HG03066 (cell line): Measurements from ENCODE around the gene CLDND2.
"Not testable (repeated sequence)": the region's sequence is repeated elsewhere in the genome, so short reads cannot be mapped to it uniquely, and the experiment has no call there.

ENCODE experiments used
- ATAC-seq: cut with Tn5 transposase; IDR thresholded peaks from one replicate; pipeline ENCODE4 v1.9.1; 2021; ENCODE audit warnings: low read depth; ENCODE audit not compliant: unreplicated experiment

CLDND2 gene, protein sequence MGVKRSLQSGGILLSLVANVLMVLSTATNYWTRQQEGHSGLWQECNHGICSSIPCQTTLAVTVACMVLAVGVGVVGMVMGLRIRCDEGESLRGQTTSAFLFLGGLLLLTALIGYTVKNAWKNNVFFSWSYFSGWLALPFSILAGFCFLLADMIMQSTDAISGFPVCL

DNA sequence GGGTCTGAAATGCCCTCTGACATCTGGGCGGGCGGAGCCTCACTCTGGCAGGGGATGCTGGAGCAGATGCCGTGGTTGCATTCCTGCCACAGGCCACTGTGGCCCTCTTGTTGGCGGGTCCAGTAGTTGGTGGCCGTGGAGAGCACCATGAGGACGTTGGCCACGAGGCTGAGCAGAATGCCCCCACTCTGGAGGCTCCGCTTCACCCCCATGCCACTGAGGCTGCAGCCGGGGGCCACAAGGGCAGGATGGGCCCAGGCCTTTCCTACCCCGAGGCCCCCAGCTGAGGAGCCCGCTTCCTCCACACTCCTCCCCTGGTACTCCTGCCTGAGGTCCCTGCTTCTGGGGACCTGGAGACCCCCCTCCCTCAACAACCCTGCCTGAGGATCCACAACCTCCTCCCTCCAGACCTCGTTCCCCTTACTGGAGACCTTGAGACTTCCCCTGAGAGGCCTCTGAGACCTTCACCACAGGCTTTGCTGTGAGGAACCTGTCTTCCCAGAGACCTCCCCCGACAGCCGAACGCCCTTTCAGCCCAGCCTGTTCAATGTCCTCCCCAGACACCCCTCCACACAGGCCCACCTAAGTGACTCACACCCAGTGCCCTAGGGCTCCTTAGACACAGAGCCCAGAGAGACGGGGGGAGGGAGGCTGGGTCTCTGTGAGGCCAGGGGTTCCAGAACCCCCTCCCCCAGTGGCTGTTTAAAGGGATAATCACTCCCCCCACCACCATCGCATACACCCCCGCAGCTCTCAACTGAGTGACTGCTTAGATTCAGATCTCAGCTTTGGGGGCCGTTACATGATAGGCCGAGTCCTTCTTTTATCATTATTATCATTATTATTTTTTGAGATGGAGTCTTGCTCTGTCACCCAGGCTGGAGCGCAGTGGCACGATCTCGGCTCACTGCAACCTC lies at the start of gene CLDND2:
TSS of gene CLDND2 (minus strand) at position 638 of the 917 bp plus-strand sequence. CDS start at position 212, 426 bp downstream.
- ATAC-seq = no peak

DNA sequence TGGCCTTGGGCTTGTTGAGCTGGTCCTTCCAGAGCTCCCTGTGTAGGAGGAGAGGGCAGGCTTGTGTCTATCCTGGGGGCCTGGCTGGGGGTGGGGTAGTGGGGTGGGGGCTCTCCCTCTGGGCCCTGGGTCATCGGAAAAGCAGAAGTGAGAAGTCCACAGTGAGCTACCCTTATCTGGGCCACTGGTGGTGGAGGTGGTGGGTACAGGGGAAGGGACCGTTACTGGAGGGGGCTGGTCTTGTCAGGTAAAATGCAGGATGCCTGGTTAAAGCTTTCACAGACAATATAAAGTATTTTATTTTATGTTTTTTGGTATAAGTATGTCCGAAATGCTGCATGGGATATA lies 49.0 kb upstream of the CLDND2 start:
- no peak for ATAC-seq

DNA sequence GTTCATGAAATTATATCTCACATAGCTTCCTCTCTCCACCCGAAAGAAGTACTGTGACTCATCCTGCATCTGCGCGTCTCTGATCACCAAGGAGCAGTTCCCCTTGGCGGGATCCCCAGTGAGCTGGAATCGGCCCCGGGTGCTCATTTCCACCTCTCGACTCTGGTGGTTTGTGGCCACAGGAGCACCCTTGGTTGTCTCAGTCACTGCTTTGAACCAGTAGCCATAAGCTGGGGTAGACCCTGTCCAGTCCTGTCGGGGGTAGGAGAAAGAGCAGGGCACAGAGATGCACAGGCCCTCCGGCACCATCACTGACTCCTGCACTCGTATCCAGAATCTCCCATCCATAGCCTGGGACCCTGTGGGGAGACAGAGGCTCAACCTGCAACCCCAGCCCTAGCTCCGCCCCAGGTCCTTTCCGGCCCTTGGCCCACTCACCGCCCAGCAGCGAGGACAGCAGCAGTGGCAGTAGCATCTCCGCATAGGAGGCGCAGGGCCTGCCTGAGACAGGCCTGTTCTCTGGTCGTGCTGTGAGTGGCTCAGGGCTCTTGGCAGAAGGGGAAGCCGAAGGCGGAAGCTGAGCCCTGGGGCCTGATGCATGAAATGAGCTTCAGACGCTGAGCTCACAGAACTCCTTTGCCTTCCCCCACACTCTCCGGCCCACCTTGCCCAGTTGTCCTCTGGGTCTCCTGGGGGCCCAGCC lies 48.5 kb upstream of the CLDND2 start, which contains the start of gene SIGLEC10:
TSS of gene SIGLEC10 (minus strand) at position 536 of the 703 bp plus-strand sequence. CDS start at position 475, 61 bp downstream.
- no peak for ATAC-seq

DNA sequence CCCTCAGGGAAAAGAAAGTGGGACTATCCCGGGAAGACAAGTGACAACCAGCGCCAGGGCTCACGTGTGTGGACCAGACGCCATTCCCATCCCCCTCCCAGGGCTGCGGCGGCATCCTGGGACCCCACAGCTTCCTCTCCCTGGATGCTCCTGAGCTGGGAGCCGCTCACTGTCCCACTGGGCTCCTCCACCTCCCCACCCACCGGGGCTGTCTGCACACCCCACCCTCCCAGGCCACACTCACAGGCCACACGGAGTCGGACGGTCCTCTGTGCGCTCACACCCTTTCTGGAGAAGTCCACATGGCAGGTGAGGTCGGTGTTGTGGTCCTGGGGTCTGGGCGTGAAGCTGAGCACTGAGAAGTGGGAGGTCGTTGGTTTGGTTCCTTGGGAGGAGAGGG lies 47.6 kb upstream of the CLDND2 start:
- ATAC-seq = not testable (repeated sequence)

DNA sequence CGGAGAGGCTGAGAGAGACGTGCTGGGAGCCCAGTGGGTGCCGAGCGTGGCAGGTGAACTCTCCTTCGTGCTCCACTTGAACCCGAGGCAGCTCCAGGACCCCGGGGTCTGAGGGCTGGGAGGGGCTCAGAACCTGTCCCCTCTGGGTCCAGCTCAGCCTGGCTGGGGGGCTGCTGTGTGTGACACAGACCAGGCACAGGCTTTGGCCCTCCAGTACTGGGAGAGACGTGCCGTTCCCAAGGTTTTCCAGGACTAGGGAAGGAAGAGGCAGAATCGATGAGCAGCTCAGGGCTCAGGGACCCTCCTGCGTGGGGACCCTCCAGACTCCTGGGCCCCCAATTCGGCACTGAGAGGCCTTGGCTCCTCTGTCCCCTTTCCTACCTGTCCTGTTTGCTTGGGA lies 46.4 kb upstream of the CLDND2 start:
- no peak for ATAC-seq

DNA sequence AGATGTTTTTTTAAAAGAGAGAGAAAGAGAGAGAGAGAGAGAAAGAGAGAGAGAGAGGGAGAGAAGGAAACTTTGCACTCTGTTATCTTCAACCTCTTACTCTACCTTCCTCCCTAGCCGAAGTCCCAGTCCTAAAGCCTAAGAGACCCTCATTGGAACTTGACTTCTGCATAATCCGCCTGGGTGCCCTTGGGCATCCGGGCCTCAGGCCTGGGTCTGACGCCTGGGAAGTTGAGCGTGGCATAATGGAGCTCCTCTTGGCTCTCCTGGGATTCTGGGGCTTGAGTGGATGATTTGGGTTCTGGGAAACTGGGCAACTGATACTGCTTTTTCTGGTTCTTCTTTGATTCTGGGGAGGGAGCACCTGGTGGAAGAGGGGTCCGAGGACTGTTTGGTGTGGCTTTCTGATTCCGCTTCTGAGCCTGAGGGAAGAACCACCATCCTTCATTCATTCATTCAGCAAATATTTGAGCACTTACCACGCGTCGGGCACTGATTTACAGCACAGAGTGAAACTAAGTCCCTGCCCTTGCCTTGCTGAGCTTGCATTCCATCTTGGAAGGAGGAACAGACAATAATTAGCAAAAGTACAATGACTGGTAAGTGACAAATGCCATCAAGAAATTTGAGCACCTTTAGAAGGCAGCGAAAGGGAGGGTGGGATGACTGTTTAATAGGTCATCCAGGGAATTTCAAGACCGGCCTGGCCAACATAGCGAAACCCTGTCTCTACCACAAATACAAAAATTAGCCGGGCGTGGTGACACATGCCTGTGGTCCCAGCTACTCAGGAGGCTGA lies 42.3 kb upstream of the CLDND2 start:
- ATAC-seq = no peak

DNA sequence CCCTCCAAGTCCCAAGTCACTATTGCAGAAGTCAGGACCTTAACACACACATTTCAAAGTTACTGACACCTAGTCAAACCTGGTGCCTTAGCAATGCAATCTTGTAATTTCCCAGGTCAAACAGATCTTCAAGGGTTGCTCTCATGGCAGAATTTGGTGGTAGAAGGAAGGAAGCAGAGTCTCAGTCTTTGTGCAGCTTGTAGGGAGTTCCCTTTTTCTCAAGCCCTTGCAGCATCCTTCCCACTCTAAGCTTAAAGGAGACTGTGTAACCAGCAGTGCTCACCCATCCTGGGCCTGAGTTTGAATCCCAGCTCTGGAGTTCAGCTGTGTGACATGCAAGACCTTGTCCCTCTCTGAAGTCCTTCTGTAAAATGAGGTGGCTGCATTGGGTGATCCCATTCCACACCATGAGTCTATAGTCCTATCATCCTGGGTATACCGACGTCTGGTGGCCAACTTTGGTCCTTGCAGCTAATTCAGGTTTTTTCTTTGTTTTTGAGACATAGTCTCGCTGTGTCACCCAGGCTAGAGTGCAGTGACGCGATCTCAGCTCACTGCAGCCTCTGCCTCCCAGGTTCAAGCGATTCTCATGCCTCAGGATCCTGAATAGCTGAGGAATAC lies 38.8 kb upstream of the CLDND2 start:
- ATAC-seq = no peak

DNA sequence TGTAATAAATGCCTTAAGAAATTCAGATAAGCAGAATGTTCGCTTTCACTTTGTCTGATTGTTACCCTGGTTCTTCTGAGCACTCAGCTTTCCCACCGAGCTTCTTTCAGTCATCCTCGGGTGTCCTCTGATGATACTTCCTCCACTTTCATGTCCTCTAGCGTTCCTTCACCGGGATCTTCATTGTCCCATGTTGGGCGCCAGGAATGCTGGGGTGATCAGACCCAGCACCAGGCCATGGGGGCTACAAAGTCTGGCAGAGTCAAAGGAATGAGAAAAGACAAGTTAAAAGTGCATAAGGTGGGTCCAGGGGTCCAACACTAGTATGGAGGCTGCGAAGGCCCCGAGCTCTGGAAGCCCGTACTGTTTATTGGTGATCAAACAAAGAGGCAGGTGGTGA lies 33.3 kb upstream of the CLDND2 start:
- ATAC-seq = no peak

DNA sequence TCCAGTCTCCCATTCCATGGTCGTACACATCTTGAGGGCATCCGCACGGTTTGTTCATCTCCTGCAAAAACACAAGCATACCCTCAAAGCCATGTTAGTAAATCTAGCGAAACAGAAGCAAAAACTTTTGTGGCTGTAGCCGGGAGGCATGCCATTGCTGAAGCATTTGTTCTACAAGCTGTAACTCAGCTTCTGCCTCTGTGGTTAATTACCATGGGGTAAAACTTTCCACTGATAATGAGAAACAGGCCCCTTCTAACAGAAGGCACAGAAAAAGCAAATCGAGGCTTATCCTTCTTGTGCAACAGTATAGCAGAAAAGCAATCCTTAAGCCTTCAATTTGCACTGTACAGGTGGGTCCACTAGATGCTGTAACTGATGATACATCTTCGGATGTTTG lies 31.1 kb upstream of the CLDND2 start:
- ATAC-seq = not testable (repeated sequence)

DNA sequence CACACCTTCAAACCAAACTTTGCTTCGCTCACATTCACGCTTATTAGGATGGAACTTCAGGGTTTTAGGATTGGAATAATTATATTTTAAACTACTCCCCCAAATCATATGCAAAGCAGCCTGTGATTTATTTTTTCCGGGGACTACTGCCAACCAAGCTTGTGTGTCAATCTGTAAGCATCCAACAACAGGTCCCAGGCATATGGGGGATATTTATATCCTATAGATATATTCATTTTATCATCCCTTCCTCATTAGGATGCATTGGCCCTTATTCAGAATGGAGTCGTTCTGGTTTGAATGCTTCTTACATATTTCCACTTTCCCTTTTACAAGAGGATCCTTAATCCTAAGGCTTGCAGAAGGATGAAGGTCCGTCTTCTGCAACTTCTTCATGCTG lies 30.4 kb upstream of the CLDND2 start:
- no peak for ATAC-seq

DNA sequence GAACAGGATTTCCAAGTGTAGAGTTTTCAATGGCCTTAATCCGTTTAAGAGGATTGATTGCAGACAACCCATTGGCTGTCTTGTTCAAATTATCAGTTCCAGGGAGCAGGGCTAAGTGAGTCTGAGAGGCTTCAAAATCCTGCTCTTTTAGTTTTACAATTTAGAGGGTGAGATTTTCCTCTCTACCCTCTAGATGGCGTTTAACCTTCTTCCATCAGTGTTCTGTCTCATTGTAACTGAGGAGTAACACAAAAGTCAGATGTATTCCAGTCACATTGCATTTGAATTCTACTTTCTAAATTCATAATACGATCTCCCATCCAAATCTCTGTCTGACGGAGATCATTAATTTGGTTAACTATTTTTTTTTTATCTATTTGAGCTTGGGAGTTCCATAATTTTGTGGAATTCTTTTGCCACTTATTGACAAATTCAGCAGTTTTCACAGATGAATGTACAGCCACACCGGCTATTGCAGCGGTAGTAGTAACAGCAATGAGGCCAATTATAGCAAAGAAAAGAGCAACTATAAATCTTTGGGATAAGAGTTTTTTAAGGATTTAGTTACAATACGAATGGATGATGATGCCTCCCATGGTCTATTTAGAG lies 29.4 kb upstream of the CLDND2 start:
- no peak for ATAC-seq

DNA sequence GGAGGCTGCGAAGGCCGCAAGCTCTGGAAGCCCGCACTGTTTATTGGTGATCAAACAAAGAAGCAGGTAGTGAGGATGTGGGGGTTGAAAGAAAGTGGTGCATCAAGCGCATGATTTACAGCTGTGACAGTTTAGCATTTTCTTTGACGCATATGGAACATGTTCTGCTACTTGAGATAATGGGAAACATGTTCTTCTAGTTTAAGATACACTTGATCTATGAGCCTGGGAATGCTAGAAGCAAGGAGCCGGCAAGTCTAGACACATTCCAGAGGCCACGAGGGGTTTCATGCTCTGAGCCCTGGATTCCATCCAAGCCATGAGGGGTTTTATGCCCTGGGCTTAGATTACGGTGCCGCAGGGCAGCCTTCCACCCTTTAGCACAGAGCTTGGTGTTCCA lies 28.6 kb upstream of the CLDND2 start:
- ATAC-seq = not testable (repeated sequence)

DNA sequence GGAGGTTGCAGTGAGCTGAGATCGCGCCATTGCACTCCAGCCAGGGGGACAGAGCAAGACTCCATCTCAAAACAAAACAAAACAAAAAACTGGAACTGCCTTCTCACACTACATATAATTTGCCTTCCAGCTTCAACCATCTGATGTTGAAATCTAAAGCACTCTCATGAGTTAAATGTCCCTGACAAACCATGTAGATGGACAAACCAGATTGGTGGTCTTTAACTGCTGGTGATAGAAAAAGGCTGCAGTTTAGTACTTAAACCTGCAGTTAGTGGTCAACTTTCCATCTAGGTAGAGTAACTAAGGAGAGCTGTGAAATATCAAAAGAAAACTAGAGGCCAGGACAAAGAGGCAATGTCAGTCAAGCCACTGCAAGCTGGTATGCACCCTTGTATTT lies 27.4 kb upstream of the CLDND2 start:
- no peak for ATAC-seq

DNA sequence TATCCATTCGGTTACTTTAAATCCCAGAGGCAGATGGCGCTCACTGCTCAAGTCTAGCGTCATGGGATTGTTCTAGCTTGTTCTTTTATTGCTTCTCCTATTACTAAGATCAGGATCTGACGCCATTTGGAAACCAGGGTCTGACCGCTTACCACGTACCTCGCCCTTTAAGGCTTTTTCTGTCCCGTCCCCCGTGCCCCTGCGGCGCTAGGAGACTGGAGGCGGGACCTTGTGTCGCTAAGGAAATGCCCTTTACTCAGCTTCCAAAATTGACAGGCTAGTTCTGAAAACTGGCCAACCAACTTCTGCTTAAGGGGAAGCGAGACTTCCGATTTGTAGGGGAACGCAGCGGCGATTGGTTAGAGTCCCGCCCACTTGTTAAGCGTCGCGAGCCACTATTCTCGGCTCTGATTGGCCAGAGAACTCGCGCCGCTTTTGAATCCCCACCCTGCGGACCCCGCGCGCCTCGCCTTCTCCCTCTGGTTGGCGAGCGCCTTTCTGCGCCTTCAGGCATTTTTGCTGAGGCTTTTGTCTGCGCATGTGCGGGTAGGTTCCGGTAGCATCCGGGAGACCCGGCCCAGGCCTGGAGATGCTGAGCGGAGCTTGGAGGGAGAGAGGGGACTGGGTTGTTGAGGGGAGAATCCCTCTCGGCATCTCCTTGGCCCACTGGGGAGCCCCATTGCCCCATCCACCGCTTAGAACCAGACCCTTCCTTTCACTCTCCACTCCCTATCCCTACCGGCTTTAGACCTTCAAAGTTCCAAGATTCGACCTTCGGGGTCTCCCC lies 25.4 kb upstream of the CLDND2 start:
- ATAC-seq = peak; percentile 74

DNA sequence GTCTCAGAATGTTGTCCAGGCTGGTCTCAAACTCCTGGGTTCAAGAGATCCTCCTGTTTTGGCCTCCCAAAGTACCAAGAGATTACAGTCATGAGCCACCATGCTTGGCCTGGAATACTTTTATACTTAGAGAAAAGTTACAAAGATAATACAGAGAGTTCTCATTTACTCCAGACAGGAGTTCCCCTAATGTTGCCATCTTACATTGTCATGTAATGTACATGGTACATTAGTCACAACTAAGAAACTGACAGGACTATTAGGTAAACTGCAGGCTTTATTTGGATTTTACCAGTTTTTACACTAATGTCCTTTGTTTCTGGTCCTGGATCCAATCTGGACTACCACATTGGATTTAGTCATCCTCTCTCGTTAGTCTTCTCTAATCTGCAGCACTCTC lies 23.9 kb upstream of the CLDND2 start:
- no peak for ATAC-seq

DNA sequence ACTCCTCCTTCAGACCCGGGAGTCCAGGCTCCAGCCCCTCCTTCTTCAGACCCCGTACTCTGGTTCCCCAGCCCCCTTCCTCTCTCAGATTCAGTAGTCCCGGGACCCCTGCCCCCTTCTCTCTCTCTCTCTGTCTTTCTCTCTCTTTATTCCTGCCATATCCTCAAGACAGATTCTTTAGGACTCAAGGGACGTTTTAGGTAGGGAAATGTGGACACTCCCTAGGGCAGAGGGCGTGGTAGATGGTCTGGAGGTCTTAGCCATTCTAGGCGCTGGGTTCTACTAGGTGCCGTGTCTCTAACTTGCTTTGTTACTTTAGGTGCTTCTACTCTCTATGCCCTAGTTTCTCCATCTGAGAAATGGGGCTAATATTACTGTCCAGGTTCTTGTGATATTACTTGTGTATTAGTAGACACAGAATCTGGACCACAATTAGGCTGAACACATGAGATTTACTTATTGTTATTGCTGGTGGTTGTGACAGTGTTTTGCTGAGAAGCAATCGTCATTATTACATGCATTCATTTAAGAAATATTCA lies 22.3 kb upstream of the CLDND2 start:
- ATAC-seq = no peak

DNA sequence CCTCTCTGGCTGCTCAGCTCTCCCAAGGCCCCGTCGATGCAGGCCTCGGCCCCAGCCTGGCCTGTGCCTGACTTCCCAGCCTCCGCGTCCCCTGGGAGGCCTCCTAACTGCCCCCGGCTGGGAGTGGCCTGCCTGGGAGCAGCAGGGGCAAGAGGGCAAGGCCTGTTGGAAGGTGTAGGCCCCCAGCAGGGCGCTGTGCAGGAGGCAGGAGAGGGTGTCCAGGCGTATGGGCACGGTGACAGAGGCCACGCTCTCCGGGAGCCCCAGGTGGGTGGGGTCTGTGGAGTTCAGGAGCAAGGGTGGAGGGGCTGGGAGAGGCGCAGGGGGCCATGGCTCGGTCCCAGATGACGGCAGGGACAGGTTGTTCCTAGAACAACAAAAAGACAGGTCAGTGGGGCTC lies 20.3 kb upstream of the CLDND2 start:
- ATAC-seq = no peak

DNA sequence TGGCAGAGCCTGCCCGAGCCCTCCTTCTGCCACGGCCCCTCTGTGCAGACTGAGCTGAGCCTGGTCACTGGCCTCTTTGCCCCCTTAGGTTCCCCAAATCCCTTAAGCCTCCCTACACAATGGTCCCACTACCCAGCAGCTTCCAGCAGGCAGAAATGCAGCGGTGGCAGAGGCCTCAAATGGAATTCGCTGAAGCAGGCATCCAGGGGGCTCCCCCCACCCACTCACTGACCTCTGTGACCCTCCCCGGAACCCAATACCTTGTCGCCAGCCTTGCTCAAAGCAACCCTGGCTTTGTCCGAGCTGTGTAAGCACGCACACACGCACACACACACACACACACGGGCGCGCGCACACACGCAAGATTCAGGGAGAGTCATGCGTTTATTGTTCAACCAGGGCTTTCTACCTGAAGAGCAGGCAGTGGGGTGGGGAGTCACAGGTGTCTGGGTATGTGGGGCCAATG lies 19.2 kb upstream of the CLDND2 start, which contains the start of gene LIM2:
TSS of gene LIM2 (minus strand) at position 51 of the 466 bp plus-strand sequence. CDS start 531 bp downstream, outside the sequence.
- no peak for ATAC-seq
